GM19468 (cell line): Measurements from ENCODE around the gene CLEC9A.

ENCODE experiments used
- ATAC-seq: cut with Tn5 transposase; IDR thresholded peaks from one replicate; pipeline ENCODE4 v1.9.1; 2021; ENCODE audit warnings: mild to moderate bottlenecking, moderate library complexity, moderate number of reproducible peaks; ENCODE audit not compliant: unreplicated experiment; ENCODE audit errors: extremely low read depth

The CLEC9A gene

DNA sequence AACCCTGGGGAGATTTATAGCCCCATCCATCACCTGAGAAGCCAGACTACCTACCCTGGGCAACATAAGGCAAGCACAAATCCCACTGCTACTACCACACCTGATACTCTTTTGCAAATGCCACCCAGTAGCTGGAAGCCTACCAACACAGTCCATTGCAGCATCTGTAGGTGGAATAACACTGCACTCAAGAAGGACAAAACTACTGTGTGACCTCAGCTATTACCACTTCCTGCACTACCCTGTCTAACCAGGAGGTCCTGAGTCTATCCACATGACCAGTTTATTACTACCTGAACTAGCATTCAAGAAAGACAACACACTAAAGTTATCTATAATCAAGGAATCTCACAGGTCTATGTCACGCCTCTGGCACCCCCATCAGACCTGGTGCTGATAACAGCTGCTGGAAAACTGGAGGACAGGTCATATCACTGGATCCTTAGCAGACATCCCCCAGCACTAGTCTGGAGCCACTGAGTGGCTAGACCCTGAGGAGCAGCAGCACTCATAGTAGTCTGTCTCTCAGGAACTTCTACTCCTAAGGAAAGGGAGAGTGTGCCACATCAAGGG lies 71.3 kb downstream of the CLEC9A start:
- ATAC-seq: no peak

DNA sequence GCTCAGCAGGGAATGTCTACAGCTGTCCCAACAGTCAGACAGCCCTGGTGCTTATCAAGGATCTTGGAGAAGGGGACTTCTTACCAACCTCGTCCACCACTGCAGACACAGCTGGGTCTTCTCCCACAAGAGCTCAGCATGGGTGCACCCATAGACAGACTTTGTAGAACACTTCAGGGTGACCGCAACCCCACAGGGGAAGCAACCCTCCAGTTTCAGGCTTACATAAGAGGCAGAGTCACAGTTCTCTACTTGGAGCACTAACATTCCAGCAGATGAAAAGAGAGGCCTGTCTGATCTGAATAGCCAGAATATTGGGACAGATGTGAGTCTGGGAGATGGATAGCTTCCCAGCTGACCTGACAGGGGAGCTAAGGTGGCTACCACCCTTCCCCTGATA lies 71.8 kb downstream of the CLEC9A start:
- ATAC-seq: no peak

DNA sequence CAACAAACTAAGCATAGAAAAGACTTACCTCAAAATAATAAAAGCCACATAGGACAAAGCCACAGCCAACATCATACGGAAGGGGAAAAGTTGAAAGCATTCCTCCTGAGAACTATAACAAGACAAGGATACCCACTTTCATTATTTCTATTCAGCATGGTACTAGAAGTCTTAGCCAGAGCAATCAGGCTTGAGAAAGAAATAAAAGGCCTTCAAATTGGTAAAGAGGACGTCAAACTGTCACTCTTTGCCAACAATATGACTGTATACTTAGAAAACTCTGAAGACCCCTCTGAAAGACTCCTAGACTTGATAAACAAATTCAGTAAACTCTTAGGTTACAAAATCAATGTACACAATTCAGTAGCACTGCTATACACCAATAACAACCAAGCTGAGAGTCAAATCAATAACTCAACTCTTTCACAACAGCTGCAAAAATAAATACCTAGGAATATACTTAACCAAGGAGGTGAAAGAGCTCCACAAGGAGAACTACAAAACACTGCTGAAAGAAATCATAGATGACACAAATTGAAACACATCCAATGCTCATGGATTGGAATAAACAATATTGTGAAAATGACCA lies 79.9 kb downstream of the CLEC9A start:
- ATAC-seq: no peak

DNA sequence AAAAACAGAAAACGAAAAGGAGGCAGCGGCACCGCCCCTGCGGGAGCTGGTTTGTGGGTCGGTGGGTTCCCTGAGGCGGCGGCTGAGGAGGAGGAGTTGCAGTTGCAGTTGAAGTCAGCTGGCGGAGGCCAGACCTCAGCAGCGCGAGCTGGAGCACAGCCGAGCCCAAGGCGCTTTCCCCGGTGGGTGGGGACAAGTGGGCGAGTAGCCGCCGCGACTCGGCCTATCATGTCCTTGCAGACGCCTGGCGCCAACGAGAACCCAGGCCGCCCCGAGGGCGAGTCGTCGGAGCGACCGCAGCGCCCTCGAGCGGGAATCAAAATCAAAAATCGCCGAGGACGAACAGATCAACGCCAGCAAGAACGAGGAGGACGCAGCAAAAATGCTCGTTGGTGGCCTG lies 81.0 kb downstream of the CLEC9A start:
- ATAC-seq: no peak

DNA sequence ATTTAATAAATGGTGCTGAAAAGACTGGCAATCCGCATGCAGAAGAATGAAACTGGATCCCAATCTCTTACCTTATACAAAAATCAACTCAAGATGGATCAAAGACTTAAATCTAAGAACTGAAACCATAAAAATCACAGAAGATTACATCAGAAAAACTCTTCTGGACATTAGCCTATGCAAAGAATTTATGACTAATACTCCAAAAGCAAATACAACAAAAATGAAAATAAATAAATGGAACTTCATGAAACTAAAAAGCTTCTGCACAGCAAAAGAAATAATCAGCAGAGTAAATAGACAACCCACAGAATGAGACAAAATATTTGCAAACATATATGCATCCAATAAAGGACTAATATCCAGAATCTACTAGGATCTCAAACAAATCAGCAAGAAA lies 82.6 kb downstream of the CLEC9A start:
- ATAC-seq: no peak

DNA sequence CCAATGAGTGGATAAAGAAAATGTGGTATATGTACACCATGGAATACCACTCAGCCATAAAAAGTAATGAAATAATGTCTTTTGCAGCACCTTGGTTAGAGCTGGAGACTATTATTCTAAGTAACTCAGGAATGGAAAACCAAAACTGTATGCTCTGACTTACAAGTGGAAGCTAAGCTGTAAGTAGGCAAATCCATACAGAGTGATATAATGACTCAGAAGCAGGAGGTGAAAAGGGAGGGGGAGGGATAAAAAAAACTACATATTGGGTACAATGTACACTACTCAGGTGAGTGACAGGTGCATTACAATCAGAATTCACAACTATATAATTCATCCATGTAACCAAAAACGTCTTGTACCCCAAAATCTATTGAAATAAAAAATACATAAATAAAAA lies 83.4 kb downstream of the CLEC9A start:
- ATAC-seq: no peak

DNA sequence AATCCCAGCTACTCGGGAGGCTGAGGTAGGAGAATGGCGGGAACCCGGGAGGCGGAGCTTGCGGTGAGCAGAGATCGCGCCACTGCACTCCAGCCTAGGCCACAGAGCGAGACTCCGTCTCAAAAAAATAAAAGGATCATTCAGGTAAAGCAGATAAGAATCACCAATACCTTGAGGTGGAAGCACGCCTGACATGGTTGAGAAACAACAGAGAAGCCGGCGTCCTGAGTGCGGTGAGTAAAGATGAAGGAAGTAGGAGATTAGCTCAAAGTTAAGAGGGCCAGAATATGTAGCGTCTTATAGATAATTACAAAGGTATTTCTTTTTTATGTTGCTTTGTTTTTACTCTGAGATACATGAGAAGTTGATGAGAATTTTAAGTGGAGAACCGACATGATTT lies 84.8 kb downstream of the CLEC9A start:
- ATAC-seq: no peak
